ENCODE data around the gene MB. TPM values are rescaled to one million over a fixed set of nuclear protein-coding genes. Genes with fewer than 3 reads are reported as not detected.

MB gene
- total RNA-seq, 4 donors from 2014 or later: 7,153 to 19,373 (median 11,028) TPM

- intact Hi-C loops (cut with DNase I; ENCODE audit: low total_unique reads): loop anchor here (2.0 kb wide), 1 partner anchor 272 kb away; no protein-coding TSS in a partner anchor
- TF ChIP-seq POLR2A (IDR thresholded peaks at IDR 0.05): peak; percentile 64 to 69
- TF ChIP-seq CTCF (IDR thresholded peaks at IDR 0.05 in 4 of 5, conservative IDR thresholded peaks at IDR 0.05 in 1 of 5): no peak
- Histone ChIP-seq H3K4me3 (peak overlapping the region in 3 of 4 donors; percentile 1 to 51 (median 8)), H3K4me1 (peaks cover 62 to 66% of the 10 kb centered on the region in 2 donors), H3K9me3 (no peaks in the 10 kb centered on the region), H3K27me3 (no peaks in the 10 kb centered on the region), H3K36me3 (no peaks in the 10 kb centered on the region), H3K27ac (peak overlapping the region; percentile 92 to 97 (median 97))
- in situ Hi-C loops (cut with MboI; ENCODE audit: low sequenced_read_pairs in 4 of 4): loop anchor here in 1 of 4 donors (5.0 kb wide), 2 partner anchors 35 to 190 kb away; no protein-coding TSS in a partner anchor
- DNase-seq: peak; percentile 96 to 100
- ATAC-seq: peak; percentile 55 to 61
These were observed 5.2 kb upstream of the MB start for GRCh38 chr22:35622191-35622913.

- peak overlapping the region; percentile 92 to 97 (median 97) for H3K27ac ChIP-seq
These were observed 4.3 kb upstream of the MB start for GRCh38 chr22:35621451-35621850.

GRCh38 chr22:35620624-35621251 is 3.6 kb upstream of the MB start:
- intact Hi-C loops (cut with DNase I; ENCODE audit: low total_unique reads) (loop anchor here (1.0 kb wide), 1 partner anchor 31 kb away; no protein-coding TSS in a partner anchor), in situ Hi-C loops (cut with MboI; ENCODE audit: low sequenced_read_pairs in 4 of 4) (loop anchor here in 1 of 4 donors (5.0 kb wide), 2 partner anchors 33 to 188 kb away; no protein-coding TSS in a partner anchor)
- peak overlapping the region in 1 of 4 donors; percentile 26 for H3K4me3 ChIP-seq
- peak; percentile 42 to 54 for ATAC-seq
- no peaks in the 10 kb centered on the region for H3K36me3 ChIP-seq
- peaks cover 57 to 63% of the 10 kb centered on the region in 2 donors for H3K4me1 ChIP-seq
- H3K27ac ChIP-seq: peak overlapping the region; percentile 92 to 97 (median 97)
- H3K27me3 ChIP-seq: no peaks in the 10 kb centered on the region
- H3K9me3 ChIP-seq: no peaks in the 10 kb centered on the region
- peak; percentile 59 to 66 for TF ChIP-seq POLR2A (IDR thresholded peaks at IDR 0.05)
- TF ChIP-seq CTCF (IDR thresholded peaks at IDR 0.05 in 4 of 5, conservative IDR thresholded peaks at IDR 0.05 in 1 of 5): no peak
- DNase-seq: peak; percentile 62 to 89

More at GRCh38 chr22:35621451-35621850, 4.3 kb upstream of the MB start:
- intact Hi-C loops (cut with DNase I; ENCODE audit: low total_unique reads) (loop anchor here (1.0 kb wide), 1 partner anchor 32 kb away; no protein-coding TSS in a partner anchor), in situ Hi-C loops (cut with MboI; ENCODE audit: low sequenced_read_pairs in 4 of 4) (loop anchor here in 1 of 4 donors (5.0 kb wide), 2 partner anchors 34 to 189 kb away; no protein-coding TSS in a partner anchor)
- peaks cover 57 to 59% of the 10 kb centered on the region in 2 donors for H3K4me1 ChIP-seq
- no peaks in the 10 kb centered on the region for H3K27me3 ChIP-seq
- peak overlapping the region in 3 of 4 donors; percentile 1 to 51 (median 8) for H3K4me3 ChIP-seq
- ATAC-seq: no peak
- TF ChIP-seq POLR2A (IDR thresholded peaks at IDR 0.05): no peak
- TF ChIP-seq CTCF (IDR thresholded peaks at IDR 0.05 in 4 of 5, conservative IDR thresholded peaks at IDR 0.05 in 1 of 5): no peak
- DNase-seq: no peak
- H3K36me3 ChIP-seq: no peaks in the 10 kb centered on the region
- no peaks in the 10 kb centered on the region for H3K9me3 ChIP-seq

- H3K4me1 ChIP-seq: peaks cover 64 to 67% of the 10 kb centered on the region in 2 donors
- ATAC-seq: peak in 1 of 2 donors; percentile 25
- in situ Hi-C loops (cut with MboI; ENCODE audit: low sequenced_read_pairs in 4 of 4): loop anchor here in 1 of 4 donors (5.0 kb wide), 2 partner anchors 32 to 187 kb away; no protein-coding TSS in a partner anchor
These were observed 2.4 kb upstream of the MB start for GRCh38 chr22:35619336-35620094.

More at GRCh38 chr22:35619336-35620094, 2.4 kb upstream of the MB start:
- intact Hi-C loops (cut with DNase I; ENCODE audit: low total_unique reads): loop anchor here (5.0 to 10.0 kb wide), 2 partner anchors 307 to 845 kb away; no protein-coding TSS in a partner anchor
- Histone ChIP-seq H3K27me3 (no peaks in the 10 kb centered on the region), H3K4me3 (no peak overlapping the region), H3K36me3 (no peaks in the 10 kb centered on the region), H3K27ac (peak overlapping the region; percentile 92 to 97 (median 97)), H3K9me3 (no peaks in the 10 kb centered on the region)
- TF ChIP-seq CTCF (IDR thresholded peaks at IDR 0.05 in 4 of 5, conservative IDR thresholded peaks at IDR 0.05 in 1 of 5) (no peak), POLR2A (IDR thresholded peaks at IDR 0.05) (no peak)
- DNase-seq: peak; percentile 73 to 80
